Fibroblast of the aortic adventitia (primary cell): ENCODE data around the gene EZH2. TPM values are rescaled to one million over a fixed set of nuclear protein-coding genes. Genes with fewer than 3 reads are reported as not detected.

Experiments
- DNase-seq: peaks from one replicate; pipeline ENCODE4 v3.0.0-alpha.2; 2010; ENCODE audit warnings: low read depth
- H3K4me3 ChIP-seq: 2 replicates; pipeline ENCODE4 v1.5.1; 2011; ENCODE audit warnings: low read depth, mild to moderate bottlenecking, control low read depth, low read length, moderate library complexity
- total RNA-seq: library from RNA; depleted of rRNA; stranded (reverse); fragments of >200 nt; gene quantifications from 2 replicates; pipeline ENCODE4 v1.2.3, GENCODE V29; 2012; ENCODE audit warnings: low replicate concordance
- TF ChIP-seq, protein P1 (sequence below): IDR thresholded peaks from 2 replicates; pipeline ENCODE4 v1.5.1; 2011; ENCODE audit warnings: mild to moderate bottlenecking, low read length, control low read depth, inconsistent platforms; ENCODE audit not compliant: insufficient read depth

The EZH2 gene
- total RNA-seq, 1 donor, result 30.1 TPM

DNA sequence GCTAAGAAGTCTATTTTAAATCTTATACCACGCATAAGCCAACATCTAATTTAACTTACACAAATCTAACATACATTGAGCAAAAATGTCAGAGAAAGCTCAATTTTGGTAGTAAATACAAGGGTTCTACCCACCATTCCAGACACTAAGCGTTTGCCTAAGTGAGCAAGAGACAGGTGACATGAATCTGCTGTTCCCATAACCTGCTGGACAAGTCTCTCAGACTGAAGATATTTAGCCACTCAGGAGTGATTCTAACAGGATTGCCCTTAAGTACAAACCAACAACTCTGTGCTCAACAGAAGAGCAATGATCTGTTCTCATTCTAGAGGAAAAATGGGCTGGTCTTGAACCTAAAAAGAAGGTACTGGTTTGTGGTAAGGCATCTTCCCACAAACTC, 18.8 kb downstream of the EZH2 start:
- no peak overlapping the region for H3K4me3 ChIP-seq
- TF ChIP-seq, protein P1, sequence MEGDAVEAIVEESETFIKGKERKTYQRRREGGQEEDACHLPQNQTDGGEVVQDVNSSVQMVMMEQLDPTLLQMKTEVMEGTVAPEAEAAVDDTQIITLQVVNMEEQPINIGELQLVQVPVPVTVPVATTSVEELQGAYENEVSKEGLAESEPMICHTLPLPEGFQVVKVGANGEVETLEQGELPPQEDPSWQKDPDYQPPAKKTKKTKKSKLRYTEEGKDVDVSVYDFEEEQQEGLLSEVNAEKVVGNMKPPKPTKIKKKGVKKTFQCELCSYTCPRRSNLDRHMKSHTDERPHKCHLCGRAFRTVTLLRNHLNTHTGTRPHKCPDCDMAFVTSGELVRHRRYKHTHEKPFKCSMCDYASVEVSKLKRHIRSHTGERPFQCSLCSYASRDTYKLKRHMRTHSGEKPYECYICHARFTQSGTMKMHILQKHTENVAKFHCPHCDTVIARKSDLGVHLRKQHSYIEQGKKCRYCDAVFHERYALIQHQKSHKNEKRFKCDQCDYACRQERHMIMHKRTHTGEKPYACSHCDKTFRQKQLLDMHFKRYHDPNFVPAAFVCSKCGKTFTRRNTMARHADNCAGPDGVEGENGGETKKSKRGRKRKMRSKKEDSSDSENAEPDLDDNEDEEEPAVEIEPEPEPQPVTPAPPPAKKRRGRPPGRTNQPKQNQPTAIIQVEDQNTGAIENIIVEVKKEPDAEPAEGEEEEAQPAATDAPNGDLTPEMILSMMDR, result no peak
- no peak for DNase-seq

DNA sequence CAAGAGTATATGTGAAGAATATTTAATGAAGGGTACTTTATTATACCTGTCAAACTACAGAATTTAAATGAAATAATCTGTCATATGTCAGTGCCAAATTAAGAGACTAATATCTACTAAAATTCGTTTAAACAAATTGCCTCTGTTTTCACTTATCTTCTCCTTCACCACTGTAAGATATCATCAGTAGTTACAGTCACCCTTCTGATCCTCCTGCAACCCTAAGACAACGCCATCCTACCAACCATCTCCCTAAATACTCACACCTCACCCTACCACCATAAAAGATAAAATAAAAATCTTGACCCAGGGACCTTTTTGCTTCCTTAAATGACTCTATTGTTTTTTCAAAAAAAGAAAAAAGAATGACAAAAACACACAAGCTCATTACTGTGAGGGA, 20.8 kb downstream of the EZH2 start:
- DNase-seq, result no peak
- TF ChIP-seq, protein P1, result no peak
- H3K4me3 ChIP-seq, result no peak overlapping the region

DNA sequence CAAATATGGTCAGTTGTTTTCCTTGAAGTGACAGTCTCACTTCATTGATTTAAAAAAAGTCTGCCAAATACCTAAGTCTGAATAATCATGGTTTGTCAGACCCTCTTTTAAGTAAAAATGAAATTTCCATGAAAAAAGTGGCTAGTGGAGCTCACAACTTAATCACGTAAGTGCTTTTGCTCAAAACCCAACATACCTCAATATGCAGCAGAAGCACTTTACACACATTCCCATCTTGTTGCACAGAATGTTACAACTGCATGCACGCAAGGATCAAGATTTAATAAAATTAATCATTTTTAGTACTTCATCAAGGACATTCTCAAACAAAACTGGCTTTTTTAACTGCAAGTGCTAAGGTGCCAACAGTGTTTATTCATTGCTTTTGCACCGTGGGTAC, 21.6 kb downstream of the EZH2 start:
- TF ChIP-seq, protein P1, result no peak
- H3K4me3 ChIP-seq, result no peak overlapping the region
- DNase-seq, result no peak

DNA sequence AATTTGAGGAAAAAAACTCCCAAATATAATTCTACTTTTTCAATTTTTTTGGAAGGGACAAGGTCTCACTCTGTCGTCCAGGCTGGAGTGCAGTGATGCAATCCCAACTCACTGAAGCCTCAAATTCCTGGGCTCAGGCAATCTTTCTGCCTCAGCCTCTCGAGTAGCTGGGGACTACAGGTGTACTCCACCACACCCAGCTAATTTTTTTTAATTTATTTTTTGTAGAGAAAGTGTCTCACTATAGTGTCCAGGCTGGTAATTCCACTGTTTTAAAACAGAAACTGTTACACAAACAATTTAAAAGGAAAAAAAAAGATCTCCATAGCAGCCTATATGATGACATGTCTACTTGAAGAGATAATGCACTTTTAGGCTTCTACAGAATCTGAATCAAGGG, 25.6 kb downstream of the EZH2 start:
- DNase-seq, result no peak
- H3K4me3 ChIP-seq, result no peak overlapping the region
- TF ChIP-seq, protein P1, result no peak

DNA sequence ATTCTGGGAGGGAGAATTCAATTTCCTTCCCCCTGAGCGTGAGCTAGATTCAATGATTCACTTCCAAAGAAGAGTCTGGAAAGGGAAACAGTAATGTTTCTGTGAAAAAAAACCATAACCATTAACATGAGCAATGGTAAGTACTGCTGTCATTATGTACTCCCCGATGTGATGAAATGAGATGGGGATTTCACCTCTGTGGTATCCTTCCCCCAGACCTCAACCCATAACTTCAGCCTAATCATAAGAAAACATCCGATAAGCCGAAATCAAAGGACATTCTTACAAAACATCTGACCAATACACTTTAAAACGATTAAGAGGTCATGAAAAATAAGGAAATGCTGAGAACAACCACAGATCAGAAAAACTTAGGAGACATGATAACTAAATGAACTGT, 27.2 kb downstream of the EZH2 start:
- TF ChIP-seq, protein P1, result no peak
- peak; percentile 15 for DNase-seq
- no peak overlapping the region for H3K4me3 ChIP-seq

DNA sequence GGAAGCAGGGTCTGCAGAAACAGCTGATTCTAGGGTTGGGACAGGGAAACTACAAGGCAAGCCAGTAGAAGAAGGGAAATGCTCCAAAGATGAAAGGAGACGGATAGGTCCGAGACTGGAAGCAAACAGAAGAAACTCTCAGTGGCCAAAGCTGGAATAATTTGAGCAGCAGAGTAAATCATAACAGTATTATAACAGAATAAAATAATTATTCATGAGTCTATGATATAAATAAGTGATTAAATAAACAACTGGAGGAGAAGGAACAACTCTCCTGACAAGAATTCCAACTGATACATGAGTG, 27.6 kb downstream of the EZH2 start:
- TF ChIP-seq, protein P1, result no peak
- peak overlapping the region; percentile 67 for H3K4me3 ChIP-seq

DNA sequence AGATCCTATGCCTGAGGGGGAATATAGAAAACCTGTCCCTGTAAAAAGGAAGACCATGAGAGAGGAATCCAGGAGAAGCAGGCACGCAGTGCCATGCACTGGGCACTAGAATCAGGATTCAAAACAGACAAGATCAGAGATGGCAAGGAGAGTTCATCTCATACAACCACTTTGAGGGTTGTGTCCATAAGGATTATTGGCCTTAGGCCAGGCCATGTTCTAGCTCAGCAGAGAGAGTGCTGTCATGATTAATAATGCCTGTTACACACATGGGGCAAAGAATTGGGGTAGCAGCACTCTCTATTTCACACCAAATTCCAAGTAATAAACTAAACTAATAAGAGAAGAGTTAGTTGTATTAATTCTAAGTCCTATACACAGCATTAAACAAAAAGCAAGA, 29.1 kb downstream of the EZH2 start:
- no peak overlapping the region for H3K4me3 ChIP-seq
- no peak for DNase-seq
- TF ChIP-seq, protein P1, result no peak

More for the DNA sequence above, 27.6 kb downstream of the EZH2 start:
- DNase-seq, result no peak
